ENCODE results near the gene TBC1D5. TPM values are rescaled to one million over a fixed set of nuclear protein-coding genes. Genes with fewer than 3 reads are reported as not detected.

The TBC1D5 gene
- total RNA-seq, 1 experiment from 2014 or later, result 43.3 TPM

DNA sequence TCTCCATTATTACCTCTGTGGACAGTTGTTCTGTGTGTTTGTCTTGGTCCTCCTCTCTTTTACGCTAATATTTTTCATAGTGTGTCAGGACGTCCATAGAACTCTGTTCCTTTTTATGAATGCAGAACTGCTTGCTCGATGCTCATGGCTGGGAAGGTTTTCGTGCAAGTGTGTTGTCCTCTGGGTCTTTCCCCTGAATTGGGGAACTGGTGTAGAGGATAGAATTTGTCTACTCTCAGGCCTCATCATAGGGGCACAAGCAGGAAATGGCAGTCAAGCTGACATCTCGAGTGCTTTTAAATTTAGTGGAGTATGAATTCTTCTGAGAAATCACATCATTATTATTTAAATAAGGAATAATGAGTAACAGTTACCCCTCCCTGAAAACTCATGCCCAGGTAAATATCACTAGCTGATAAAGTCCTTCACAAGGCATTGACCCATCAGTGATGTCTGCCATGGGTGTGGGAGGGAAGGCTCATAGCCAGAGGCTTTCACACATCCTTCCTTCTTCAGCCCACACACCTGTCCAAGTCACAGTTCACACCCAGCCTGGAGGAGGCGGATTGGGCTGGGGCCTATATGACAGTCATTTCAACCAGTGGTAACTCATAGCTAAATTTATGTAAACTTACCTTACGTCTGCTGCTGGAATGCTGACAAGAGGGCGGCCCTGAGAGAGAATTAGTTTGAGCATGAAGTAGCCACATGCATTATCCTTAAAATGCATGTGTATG is 631.6 kb downstream of the TBC1D5 start:
- no peak overlapping the region for H3K27ac Mint-ChIP-seq (ENCODE audit: low read depth, unreplicated experiment)
- no peaks in the 10 kb centered on the region for H3K27me3 Mint-ChIP-seq (ENCODE audit: insufficient read depth, unreplicated experiment)
- intact Hi-C loops (cut with micrococcal nuclease), result no loop called here
- no peaks in the 10 kb centered on the region for H3K9me3 Mint-ChIP-seq (ENCODE audit: unreplicated experiment)
- no TSS peak for BruUV-seq (replicated peaks)
- POLR2A ChIA-PET, result interaction anchor here (0.5 to 0.7 kb wide), 2 partner anchors 20 to 23 kb away, joined by 3 read pairs; no protein-coding TSS in a partner anchor
- no peak for DNase-seq (ENCODE audit: unreplicated experiment)
- no peaks in the 10 kb centered on the region for H3K4me1 Mint-ChIP-seq (ENCODE audit: insufficient read depth, unreplicated experiment)
- TF ChIP-seq CTCF (IDR thresholded peaks at IDR 0.05; ENCODE audit: unreplicated experiment), result no peak
- no peaks in the 10 kb centered on the region for H3K36me3 Mint-ChIP-seq (ENCODE audit: insufficient read depth, unreplicated experiment)
- H3K4me3 Mint-ChIP-seq (ENCODE audit: unreplicated experiment), result no peak overlapping the region
- CTCF ChIA-PET, result interaction anchor here (0.6 kb wide), 1 partner anchor 31 kb away, joined by 3 read pairs; no protein-coding TSS in a partner anchor
